NCI-H1048 (cell line): ENCODE data around the gene NYAP1.
"Not testable (repeated sequence)": the region's sequence is repeated elsewhere in the genome, so short reads cannot be mapped to it uniquely, and the experiment has no call there.

Experiments
- DNase-seq: peaks from one replicate; lab custom pipeline; 2025; lab: John Stamatoyannopoulos, UW

Gene NYAP1

GRCh38 chr7:100483090-100483721, 521 bp upstream of the NYAP1 start:
- DNase-seq, result peak; percentile 2

- DNase-seq, result no peak
Observed at GRCh38 chr7:100484673-100485045, 932 bp downstream of the NYAP1 start.

- DNase-seq, result no peak
Observed at GRCh38 chr7:100485471-100485876, 1.7 kb downstream of the NYAP1 start.

GRCh38 chr7:100486111-100486636, 2.4 kb downstream of the NYAP1 start:
- DNase-seq, result no peak

- no peak for DNase-seq
Observed at GRCh38 chr7:100486753-100487446, 3.2 kb downstream of the NYAP1 start.

GRCh38 chr7:100488333-100489095, 4.8 kb downstream of the NYAP1 start:
- no peak for DNase-seq

GRCh38 chr7:100489121-100489520, 5.4 kb downstream of the NYAP1 start:
- no peak for DNase-seq

- peak; percentile 72 for DNase-seq
Observed at GRCh38 chr7:100489824-100490223, 6.1 kb downstream of the NYAP1 start.

GRCh38 chr7:100490483-100491191, 6.9 kb downstream of the NYAP1 start:
- DNase-seq, result no peak

GRCh38 chr7:100491192-100491578, 7.5 kb downstream of the NYAP1 start:
- no peak for DNase-seq

GRCh38 chr7:100492738-100493475, 9.2 kb downstream of the NYAP1 start:
- DNase-seq, result no peak

GRCh38 chr7:100493476-100494264, 9.9 kb downstream of the NYAP1 start:
- no peak for DNase-seq

GRCh38 chr7:100496509-100496908, 12.8 kb downstream of the NYAP1 start:
- DNase-seq, result no peak

- DNase-seq, result not testable (repeated sequence)
Observed at GRCh38 chr7:100500743-100501142, 17.0 kb downstream of the NYAP1 start.

GRCh38 chr7:100504031-100504430, 20.3 kb downstream of the NYAP1 start:
- not testable (repeated sequence) for DNase-seq

- DNase-seq, result no peak
Observed at GRCh38 chr7:100504887-100505611, 21.3 kb downstream of the NYAP1 start.

GRCh38 chr7:100506356-100506923, 22.7 kb downstream of the NYAP1 start:
- peak; percentile 7 for DNase-seq

GRCh38 chr7:100509231-100509630, 25.5 kb downstream of the NYAP1 start:
- DNase-seq, result no peak

- no peak for DNase-seq
Observed at GRCh38 chr7:100510437-100511239, 26.9 kb downstream of the NYAP1 start.
